Measurements from ENCODE around the gene MMD2.

DNA sequence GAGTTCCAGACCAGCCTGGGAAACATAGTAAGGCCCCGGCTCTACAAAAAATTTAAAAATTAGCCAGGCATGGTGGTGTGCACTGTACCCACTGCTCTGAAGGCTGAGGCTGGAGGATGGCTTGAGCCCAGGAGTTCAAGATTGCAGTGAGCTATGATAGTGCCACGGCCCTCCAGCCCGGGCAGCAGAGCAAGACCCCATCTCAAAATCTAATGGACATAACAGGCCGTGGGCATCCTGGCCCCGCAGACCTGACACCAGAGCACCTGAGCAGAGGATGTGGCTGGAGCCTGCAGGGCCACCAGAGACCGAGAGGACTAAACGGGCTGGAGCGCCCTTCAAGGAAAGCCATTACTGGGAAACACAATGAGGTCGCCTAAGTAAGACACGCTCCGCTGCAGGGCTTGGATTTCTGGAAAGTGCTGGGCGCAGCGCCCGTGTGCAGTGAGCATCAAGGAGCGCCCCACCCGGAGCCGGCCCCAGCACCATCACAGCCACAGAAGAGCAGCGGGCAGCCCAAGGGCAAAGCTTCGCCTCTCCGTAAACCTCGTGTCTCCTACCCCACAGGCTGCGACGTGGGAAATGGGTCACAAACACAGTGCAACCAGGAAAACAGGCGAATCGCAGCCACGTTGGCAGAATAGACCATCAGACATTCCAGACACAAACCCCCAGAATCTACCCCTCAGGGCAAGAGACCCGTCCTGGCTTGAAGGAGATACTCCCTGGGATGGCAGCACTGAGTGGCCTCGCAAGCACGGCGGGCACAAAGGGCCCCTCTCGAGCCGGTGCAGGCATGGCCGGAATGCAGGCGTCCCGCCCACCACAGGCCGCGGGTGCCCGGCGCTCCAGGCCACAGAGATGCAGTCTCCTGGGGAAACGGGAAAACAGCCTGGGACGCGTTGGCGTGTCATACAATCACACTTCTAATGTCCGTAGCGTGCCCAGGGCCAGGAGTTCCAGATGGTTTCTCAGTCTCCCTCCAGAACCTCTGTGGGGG is 80.4 kb downstream of the MMD2 start:
- TF ChIP-seq, protein P1, sequence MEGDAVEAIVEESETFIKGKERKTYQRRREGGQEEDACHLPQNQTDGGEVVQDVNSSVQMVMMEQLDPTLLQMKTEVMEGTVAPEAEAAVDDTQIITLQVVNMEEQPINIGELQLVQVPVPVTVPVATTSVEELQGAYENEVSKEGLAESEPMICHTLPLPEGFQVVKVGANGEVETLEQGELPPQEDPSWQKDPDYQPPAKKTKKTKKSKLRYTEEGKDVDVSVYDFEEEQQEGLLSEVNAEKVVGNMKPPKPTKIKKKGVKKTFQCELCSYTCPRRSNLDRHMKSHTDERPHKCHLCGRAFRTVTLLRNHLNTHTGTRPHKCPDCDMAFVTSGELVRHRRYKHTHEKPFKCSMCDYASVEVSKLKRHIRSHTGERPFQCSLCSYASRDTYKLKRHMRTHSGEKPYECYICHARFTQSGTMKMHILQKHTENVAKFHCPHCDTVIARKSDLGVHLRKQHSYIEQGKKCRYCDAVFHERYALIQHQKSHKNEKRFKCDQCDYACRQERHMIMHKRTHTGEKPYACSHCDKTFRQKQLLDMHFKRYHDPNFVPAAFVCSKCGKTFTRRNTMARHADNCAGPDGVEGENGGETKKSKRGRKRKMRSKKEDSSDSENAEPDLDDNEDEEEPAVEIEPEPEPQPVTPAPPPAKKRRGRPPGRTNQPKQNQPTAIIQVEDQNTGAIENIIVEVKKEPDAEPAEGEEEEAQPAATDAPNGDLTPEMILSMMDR (IDR thresholded peaks at IDR 0.05; ENCODE audit: insufficient read depth, low read depth, low read length) = no peak
- no peak for TF ChIP-seq EZH2 (IDR thresholded peaks at IDR 0.05; ENCODE audit: insufficient read depth, low read length)
